WTC11 (cell line): Measurements from ENCODE around the gene ADPRS. TPM values are rescaled to one million over a fixed set of nuclear protein-coding genes. Genes with fewer than 3 reads are reported as not detected.

Experiments used
- ATAC-seq: fragments of 200-7000 bp; cut with Tn5 transposase; 2 replicates; pipeline ENCODE4 v1.10.0; 2021; ENCODE audit warnings: mild to moderate bottlenecking, moderate library complexity
- CTCF ChIA-PET: fragments of 300-600 bp; sonication (Branson Sonifier 250); formaldehyde crosslinking; loops from one replicate; lab custom pipeline; 2021; ENCODE audit warnings: antibody characterized with exemption; lab: Charles Lee
- POLR2A ChIA-PET: fragments of 350-600 bp; sonication (Branson Sonifier 250); formaldehyde crosslinking; loops from one replicate; lab custom pipeline; 2021; ENCODE audit warnings: antibody characterized with exemption; lab: Charles Lee
- DNase-seq: peaks from one replicate; pipeline ENCODE4 v3.0.0; 2021; ENCODE audit warnings: low spot score
- H3K27ac Mint-ChIP-seq: 2 replicates; pipeline ENCODE4 v1.8.0; 2021; ENCODE audit warnings: mixed read lengths
- H3K27me3 Mint-ChIP-seq: 2 replicates; pipeline ENCODE4 v1.8.0; 2021; ENCODE audit warnings: low read depth, mild to moderate bottlenecking, moderate library complexity, mixed read lengths
- H3K36me3 Mint-ChIP-seq: 2 replicates; pipeline ENCODE4 v1.8.0; 2021; ENCODE audit warnings: mixed read lengths
- H3K4me1 Mint-ChIP-seq: 2 replicates; pipeline ENCODE4 v1.8.0; 2022; ENCODE audit warnings: mixed read lengths
- H3K4me3 Mint-ChIP-seq: 2 replicates; pipeline ENCODE4 v1.8.0; 2021; ENCODE audit warnings: mild to moderate bottlenecking, moderate library complexity, mixed read lengths
- H3K9me3 Mint-ChIP-seq: 2 replicates; pipeline ENCODE4 v1.8.0; 2021; ENCODE audit warnings: mixed read lengths
- CREM ChIP-seq: sonication (generic); formaldehyde crosslinking; IDR thresholded peaks from 2 replicates; pipeline ENCODE4 v1.8.1; 2022; ENCODE audit warnings: mild to moderate bottlenecking, missing genetic modification reagents, moderate library complexity
- EMX1 ChIP-seq: fragments of 250-450 bp; sonication (Bioruptor Pico); IDR thresholded peaks from 2 replicates; pipeline ENCODE4 v1.8.0; 2021; ENCODE audit warnings: mild to moderate bottlenecking
- FOXJ3 ChIP-seq: sonication (generic); formaldehyde crosslinking; IDR thresholded peaks from 2 replicates; pipeline ENCODE4 v1.9.0; 2021; ENCODE audit warnings: missing genetic modification reagents, mild to moderate bottlenecking, borderline replicate concordance
- FOXK1 ChIP-seq: sonication (generic); formaldehyde crosslinking; IDR thresholded peaks from 2 replicates; pipeline ENCODE4 v1.8.0; 2022; ENCODE audit warnings: mild to moderate bottlenecking, moderate library complexity, missing genetic modification reagents
- MXD4 ChIP-seq: fragments of 250-450 bp; sonication (Bioruptor Pico); IDR thresholded peaks from 2 replicates; pipeline ENCODE4 v1.8.0; 2021; ENCODE audit warnings: mild to moderate bottlenecking, moderate library complexity, borderline replicate concordance
- SMAD3 ChIP-seq: sonication (generic); formaldehyde crosslinking; IDR thresholded peaks from 2 replicates; pipeline ENCODE4 v1.8.0; 2022; ENCODE audit warnings: missing genetic modification reagents, mild to moderate bottlenecking, borderline replicate concordance
- ZNF219 ChIP-seq: sonication (generic); formaldehyde crosslinking; IDR thresholded peaks from 2 replicates; pipeline ENCODE4 v1.8.0; 2023; ENCODE audit warnings: missing genetic modification reagents, mild to moderate bottlenecking, borderline replicate concordance
- ZNF416 ChIP-seq: fragments of 250-450 bp; sonication (Bioruptor Pico); IDR thresholded peaks from 2 replicates; pipeline ENCODE4 v1.9.0; 2021; ENCODE audit warnings: mild to moderate bottlenecking, inconsistent platforms
- total RNA-seq: library from RNA; stranded (reverse); gene quantifications from 3 replicates; pipeline ENCODE4 v1.2.3, GENCODE V29; 2021
- TF ChIP-seq, protein P1 (sequence below): sonication (generic); formaldehyde crosslinking; IDR thresholded peaks from 2 replicates; pipeline ENCODE4 v1.8.1; 2023; ENCODE audit warnings: mild to moderate bottlenecking, missing genetic modification reagents, moderate library complexity
- TF ChIP-seq, protein P2 (sequence below): fragments of 200-600 bp; IDR thresholded peaks from 2 replicates; pipeline ENCODE4 v1.8.0; 2022; ENCODE audit warnings: antibody characterized with exemption
- TF ChIP-seq, protein P3 (sequence below): sonication (generic); formaldehyde crosslinking; IDR thresholded peaks from 2 replicates; pipeline ENCODE4 v1.8.0; 2022; ENCODE audit warnings: mild to moderate bottlenecking, missing genetic modification reagents
- TF ChIP-seq, protein P4 (sequence below): sonication (generic); formaldehyde crosslinking; conservative IDR thresholded peaks from 2 replicates; pipeline ENCODE4 v1.8.1; 2022; ENCODE audit warnings: mild to moderate bottlenecking, missing genetic modification reagents
- TF ChIP-seq, protein P5 (sequence below): sonication (generic); formaldehyde crosslinking; IDR thresholded peaks from 2 replicates; pipeline ENCODE4 v1.8.1; 2022; ENCODE audit warnings: low read depth, mild to moderate bottlenecking, moderate library complexity, missing genetic modification reagents, borderline replicate concordance
- TF ChIP-seq, protein P6 (sequence below): sonication (generic); formaldehyde crosslinking; IDR thresholded peaks from 2 replicates; pipeline ENCODE4 v1.8.1; 2023; ENCODE audit warnings: mild to moderate bottlenecking, missing genetic modification reagents, borderline replicate concordance
- TF ChIP-seq, protein P7 (sequence below): sonication (generic); formaldehyde crosslinking; IDR thresholded peaks from 2 replicates; pipeline ENCODE4 v1.8.0; 2022; ENCODE audit warnings: mild to moderate bottlenecking, missing genetic modification reagents
- TF ChIP-seq, protein P8 (sequence below): sonication (generic); formaldehyde crosslinking; IDR thresholded peaks from 2 replicates; pipeline ENCODE4 v1.8.0; 2022; ENCODE audit warnings: mild to moderate bottlenecking, missing genetic modification reagents
- TF ChIP-seq, protein P9 (sequence below): sonication (generic); formaldehyde crosslinking; IDR thresholded peaks from 2 replicates; pipeline ENCODE4 v1.8.0; 2023; ENCODE audit warnings: missing genetic modification reagents

ADPRS gene
- total RNA-seq, 1 experiment from 2014 or later = 32.7 TPM

DNA sequence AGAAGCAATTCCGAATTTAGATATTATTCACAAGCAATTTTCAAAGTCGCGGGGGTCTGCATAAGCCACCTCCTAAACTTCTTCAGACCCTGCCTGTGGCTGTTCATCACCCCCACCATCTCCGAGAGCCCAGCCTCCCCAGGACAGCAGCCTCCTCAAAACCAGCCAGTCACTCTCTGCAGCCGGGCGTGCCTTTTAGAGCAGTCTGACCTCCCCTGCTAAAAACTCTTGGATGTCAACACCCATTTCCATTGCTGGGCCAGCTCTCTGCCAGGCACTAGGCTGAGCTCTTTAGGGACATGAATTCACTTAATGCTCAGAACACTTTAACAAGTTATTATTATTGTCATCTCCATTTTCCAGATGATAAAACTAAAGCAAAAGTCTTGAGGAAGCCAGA, 11.7 kb downstream of the ADPRS start:
- no peaks in the 10 kb centered on the region for H3K36me3 Mint-ChIP-seq
- TF ChIP-seq, protein P1, sequence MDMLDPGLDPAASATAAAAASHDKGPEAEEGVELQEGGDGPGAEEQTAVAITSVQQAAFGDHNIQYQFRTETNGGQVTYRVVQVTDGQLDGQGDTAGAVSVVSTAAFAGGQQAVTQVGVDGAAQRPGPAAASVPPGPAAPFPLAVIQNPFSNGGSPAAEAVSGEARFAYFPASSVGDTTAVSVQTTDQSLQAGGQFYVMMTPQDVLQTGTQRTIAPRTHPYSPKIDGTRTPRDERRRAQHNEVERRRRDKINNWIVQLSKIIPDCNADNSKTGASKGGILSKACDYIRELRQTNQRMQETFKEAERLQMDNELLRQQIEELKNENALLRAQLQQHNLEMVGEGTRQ = no peak
- TF ChIP-seq, protein P2, sequence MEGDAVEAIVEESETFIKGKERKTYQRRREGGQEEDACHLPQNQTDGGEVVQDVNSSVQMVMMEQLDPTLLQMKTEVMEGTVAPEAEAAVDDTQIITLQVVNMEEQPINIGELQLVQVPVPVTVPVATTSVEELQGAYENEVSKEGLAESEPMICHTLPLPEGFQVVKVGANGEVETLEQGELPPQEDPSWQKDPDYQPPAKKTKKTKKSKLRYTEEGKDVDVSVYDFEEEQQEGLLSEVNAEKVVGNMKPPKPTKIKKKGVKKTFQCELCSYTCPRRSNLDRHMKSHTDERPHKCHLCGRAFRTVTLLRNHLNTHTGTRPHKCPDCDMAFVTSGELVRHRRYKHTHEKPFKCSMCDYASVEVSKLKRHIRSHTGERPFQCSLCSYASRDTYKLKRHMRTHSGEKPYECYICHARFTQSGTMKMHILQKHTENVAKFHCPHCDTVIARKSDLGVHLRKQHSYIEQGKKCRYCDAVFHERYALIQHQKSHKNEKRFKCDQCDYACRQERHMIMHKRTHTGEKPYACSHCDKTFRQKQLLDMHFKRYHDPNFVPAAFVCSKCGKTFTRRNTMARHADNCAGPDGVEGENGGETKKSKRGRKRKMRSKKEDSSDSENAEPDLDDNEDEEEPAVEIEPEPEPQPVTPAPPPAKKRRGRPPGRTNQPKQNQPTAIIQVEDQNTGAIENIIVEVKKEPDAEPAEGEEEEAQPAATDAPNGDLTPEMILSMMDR = no peak
- TF ChIP-seq, all 79 proteins: peak for 0
- H3K27ac Mint-ChIP-seq = no peak overlapping the region
- peaks cover 16% of the 10 kb centered on the region for H3K4me1 Mint-ChIP-seq
- no peak overlapping the region for H3K4me3 Mint-ChIP-seq
- ChIA-PET POLR2A (interaction anchor here (0.7 kb wide), 1 partner anchor 49 kb away, joined by 4 read pairs; the partner anchor contains the start of gene TRAPPC3), CTCF (interaction anchor here (0.9 to 6.2 kb wide), 8 partner anchors 10 to 88 kb away, joined by 3 to 89 read pairs (median 6); partner anchors contain the start of genes MAP7D1 and TRAPPC3)
- no peaks in the 10 kb centered on the region for H3K9me3 Mint-ChIP-seq
- DNase-seq (no peak), ATAC-seq (no peak)
- H3K27me3 Mint-ChIP-seq = no peaks in the 10 kb centered on the region

DNA sequence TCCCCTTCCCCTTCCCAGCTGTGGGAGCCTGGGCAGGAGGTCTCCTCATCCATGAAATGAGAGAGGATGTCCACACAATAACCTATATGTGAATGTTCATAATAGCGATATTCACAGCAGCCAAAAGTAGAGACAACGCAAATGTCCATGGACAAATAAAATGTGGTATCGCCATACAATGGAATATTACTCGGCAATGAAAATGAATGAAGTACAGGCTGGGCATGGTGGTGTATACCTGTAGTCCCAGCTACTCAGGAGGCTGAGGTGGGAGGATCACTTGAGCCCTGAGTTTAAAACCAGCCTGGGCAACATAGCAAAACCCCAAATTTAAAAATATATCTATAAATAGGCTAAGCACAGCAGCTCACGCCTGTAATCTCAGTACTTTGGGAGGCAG, 12.9 kb downstream of the ADPRS start:
- H3K4me1 Mint-ChIP-seq = peaks cover 14% of the 10 kb centered on the region

DNA sequence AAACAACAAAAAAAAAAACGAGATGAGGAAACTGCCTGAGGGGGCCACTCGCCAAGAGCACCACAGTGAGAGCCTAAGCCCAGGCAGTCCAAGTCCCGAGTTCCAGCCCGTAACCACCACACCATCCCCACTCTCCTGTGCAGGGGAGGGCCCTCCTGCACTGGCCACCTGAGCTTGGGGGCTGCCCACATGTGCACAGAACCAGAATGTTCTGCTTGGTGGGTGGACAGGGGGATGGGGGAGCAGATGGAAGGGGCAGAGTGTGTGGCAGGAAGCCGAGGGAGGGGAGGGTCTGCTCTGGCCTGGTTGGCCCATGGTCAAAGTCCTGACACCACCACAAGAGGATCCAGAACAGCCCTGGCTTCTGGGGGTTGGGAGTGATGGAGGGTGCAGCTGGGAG, 17.6 kb downstream of the ADPRS start:
- Mint-ChIP-seq H3K4me3 (no peak overlapping the region), H3K27ac (no peak overlapping the region), H3K4me1 (no peaks in the 10 kb centered on the region), H3K36me3 (no peaks in the 10 kb centered on the region), H3K27me3 (no peaks in the 10 kb centered on the region), H3K9me3 (no peaks in the 10 kb centered on the region)
- CTCF ChIA-PET = interaction anchor here (1.1 to 3.4 kb wide), 3 partner anchors 9 to 28 kb away, joined by 3 to 24 read pairs (median 10); no protein-coding TSS in a partner anchor
- DNase-seq = no peak
- no peak for ATAC-seq
- POLR2A ChIA-PET = interaction anchor here (1.9 kb wide), 1 partner anchor 28 kb away, joined by 5 read pairs; no protein-coding TSS in a partner anchor
- TF ChIP-seq, protein P3, sequence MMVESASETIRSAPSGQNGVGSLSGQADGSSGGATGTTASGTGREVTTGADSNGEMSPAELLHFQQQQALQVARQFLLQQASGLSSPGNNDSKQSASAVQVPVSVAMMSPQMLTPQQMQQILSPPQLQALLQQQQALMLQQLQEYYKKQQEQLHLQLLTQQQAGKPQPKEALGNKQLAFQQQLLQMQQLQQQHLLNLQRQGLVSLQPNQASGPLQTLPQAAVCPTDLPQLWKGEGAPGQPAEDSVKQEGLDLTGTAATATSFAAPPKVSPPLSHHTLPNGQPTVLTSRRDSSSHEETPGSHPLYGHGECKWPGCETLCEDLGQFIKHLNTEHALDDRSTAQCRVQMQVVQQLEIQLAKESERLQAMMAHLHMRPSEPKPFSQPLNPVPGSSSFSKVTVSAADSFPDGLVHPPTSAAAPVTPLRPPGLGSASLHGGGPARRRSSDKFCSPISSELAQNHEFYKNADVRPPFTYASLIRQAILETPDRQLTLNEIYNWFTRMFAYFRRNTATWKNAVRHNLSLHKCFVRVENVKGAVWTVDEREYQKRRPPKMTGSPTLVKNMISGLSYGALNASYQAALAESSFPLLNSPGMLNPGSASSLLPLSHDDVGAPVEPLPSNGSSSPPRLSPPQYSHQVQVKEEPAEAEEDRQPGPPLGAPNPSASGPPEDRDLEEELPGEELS (CRISPR knock-in tag) = no peak
- TF ChIP-seq, protein P4, sequence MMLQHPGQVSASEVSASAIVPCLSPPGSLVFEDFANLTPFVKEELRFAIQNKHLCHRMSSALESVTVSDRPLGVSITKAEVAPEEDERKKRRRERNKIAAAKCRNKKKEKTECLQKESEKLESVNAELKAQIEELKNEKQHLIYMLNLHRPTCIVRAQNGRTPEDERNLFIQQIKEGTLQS = no peak
- TF ChIP-seq, protein P5, sequence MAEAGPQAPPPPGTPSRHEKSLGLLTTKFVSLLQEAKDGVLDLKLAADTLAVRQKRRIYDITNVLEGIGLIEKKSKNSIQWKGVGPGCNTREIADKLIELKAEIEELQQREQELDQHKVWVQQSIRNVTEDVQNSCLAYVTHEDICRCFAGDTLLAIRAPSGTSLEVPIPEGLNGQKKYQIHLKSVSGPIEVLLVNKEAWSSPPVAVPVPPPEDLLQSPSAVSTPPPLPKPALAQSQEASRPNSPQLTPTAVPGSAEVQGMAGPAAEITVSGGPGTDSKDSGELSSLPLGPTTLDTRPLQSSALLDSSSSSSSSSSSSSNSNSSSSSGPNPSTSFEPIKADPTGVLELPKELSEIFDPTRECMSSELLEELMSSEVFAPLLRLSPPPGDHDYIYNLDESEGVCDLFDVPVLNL (CRISPR knock-in tag) = no peak
- TF ChIP-seq CREM (no peak), SMAD3 (CRISPR knock-in tag) (no peak), MXD4 (CRISPR knock-in tag) (no peak), EMX1 (CRISPR knock-in tag) (no peak), FOXJ3 (CRISPR knock-in tag) (no peak)

More for the DNA sequence above, 12.9 kb downstream of the ADPRS start:
- ATAC-seq (no peak), DNase-seq (no peak)
- Mint-ChIP-seq H3K27me3 (no peaks in the 10 kb centered on the region), H3K36me3 (no peaks in the 10 kb centered on the region), H3K4me3 (no peak overlapping the region), H3K27ac (no peak overlapping the region), H3K9me3 (no peaks in the 10 kb centered on the region)
- TF ChIP-seq, protein P6, sequence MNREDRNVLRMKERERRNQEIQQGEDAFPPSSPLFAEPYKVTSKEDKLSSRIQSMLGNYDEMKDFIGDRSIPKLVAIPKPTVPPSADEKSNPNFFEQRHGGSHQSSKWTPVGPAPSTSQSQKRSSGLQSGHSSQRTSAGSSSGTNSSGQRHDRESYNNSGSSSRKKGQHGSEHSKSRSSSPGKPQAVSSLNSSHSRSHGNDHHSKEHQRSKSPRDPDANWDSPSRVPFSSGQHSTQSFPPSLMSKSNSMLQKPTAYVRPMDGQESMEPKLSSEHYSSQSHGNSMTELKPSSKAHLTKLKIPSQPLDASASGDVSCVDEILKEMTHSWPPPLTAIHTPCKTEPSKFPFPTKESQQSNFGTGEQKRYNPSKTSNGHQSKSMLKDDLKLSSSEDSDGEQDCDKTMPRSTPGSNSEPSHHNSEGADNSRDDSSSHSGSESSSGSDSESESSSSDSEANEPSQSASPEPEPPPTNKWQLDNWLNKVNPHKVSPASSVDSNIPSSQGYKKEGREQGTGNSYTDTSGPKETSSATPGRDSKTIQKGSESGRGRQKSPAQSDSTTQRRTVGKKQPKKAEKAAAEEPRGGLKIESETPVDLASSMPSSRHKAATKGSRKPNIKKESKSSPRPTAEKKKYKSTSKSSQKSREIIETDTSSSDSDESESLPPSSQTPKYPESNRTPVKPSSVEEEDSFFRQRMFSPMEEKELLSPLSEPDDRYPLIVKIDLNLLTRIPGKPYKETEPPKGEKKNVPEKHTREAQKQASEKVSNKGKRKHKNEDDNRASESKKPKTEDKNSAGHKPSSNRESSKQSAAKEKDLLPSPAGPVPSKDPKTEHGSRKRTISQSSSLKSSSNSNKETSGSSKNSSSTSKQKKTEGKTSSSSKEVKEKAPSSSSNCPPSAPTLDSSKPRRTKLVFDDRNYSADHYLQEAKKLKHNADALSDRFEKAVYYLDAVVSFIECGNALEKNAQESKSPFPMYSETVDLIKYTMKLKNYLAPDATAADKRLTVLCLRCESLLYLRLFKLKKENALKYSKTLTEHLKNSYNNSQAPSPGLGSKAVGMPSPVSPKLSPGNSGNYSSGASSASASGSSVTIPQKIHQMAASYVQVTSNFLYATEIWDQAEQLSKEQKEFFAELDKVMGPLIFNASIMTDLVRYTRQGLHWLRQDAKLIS (CRISPR knock-in tag) = no peak
- TF ChIP-seq FOXK1 (CRISPR knock-in tag) = no peak
- no peak for TF ChIP-seq ZNF416
- TF ChIP-seq, protein P7, sequence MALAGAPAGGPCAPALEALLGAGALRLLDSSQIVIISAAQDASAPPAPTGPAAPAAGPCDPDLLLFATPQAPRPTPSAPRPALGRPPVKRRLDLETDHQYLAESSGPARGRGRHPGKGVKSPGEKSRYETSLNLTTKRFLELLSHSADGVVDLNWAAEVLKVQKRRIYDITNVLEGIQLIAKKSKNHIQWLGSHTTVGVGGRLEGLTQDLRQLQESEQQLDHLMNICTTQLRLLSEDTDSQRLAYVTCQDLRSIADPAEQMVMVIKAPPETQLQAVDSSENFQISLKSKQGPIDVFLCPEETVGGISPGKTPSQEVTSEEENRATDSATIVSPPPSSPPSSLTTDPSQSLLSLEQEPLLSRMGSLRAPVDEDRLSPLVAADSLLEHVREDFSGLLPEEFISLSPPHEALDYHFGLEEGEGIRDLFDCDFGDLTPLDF (CRISPR knock-in tag) = no peak
- TF ChIP-seq, protein P8, sequence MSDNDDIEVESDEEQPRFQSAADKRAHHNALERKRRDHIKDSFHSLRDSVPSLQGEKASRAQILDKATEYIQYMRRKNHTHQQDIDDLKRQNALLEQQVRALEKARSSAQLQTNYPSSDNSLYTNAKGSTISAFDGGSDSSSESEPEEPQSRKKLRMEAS (CRISPR knock-in tag) = no peak
- no peak for TF ChIP-seq ZNF219
- TF ChIP-seq, protein P9, sequence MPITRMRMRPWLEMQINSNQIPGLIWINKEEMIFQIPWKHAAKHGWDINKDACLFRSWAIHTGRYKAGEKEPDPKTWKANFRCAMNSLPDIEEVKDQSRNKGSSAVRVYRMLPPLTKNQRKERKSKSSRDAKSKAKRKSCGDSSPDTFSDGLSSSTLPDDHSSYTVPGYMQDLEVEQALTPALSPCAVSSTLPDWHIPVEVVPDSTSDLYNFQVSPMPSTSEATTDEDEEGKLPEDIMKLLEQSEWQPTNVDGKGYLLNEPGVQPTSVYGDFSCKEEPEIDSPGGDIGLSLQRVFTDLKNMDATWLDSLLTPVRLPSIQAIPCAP (CRISPR knock-in tag) = no peak
- POLR2A ChIA-PET = no interaction called here
- CTCF ChIA-PET = interaction anchor here (0.7 to 6.2 kb wide), 3 partner anchors 33 to 86 kb away, joined by 3 to 89 read pairs (median 4); partner anchors contain the start of gene TRAPPC3
